A673 (cell line): ENCODE results near the gene LBR. TPM values are rescaled to one million over a fixed set of nuclear protein-coding genes. Genes with fewer than 3 reads are reported as not detected.

ENCODE experiments used
- BruUV-seq: library from RNA; stranded (reverse); fragments of 400-500 nt; replicated peaks from 2 replicates; lab custom pipeline; 2021; lab: Mats Ljungman, UMichigan
- CTCF ChIA-PET: fragments of 300-600 bp; sonication (Branson Sonifier 250); formaldehyde crosslinking; loops from one replicate; lab custom pipeline; 2022; ENCODE audit warnings: antibody characterized with exemption; lab: Charles Lee
- POLR2A ChIA-PET: fragments of 300-600 bp; sonication (Branson Sonifier 250); formaldehyde crosslinking; loops from one replicate; lab custom pipeline; 2022; ENCODE audit warnings: antibody characterized with exemption; ENCODE audit not compliant: low non-redundant PET; lab: Charles Lee
- DNase-seq: peaks from one replicate; pipeline ENCODE4 v3.0.0-alpha.2; 2015; ENCODE audit warnings: low spot score
- H3K27ac ChIP-seq: fragments of 200-600 bp; sonication (generic); 2 replicates; pipeline ENCODE4 v1.5.1; 2016; ENCODE audit warnings: mixed run types, low read depth, mild to moderate bottlenecking, mixed read lengths, antibody characterized with exemption, low read length; ENCODE audit not compliant: poor library complexity, severe bottlenecking
- H3K27me3 ChIP-seq: fragments of 200-600 bp; sonication (generic); replicated peaks from 2 replicates; pipeline ENCODE4 v1.6.1; 2017; ENCODE audit warnings: mixed run types, low read depth, mild to moderate bottlenecking, mixed read lengths, antibody characterized with exemption, low read length; ENCODE audit not compliant: insufficient read depth, poor library complexity
- H3K36me3 ChIP-seq: fragments of 200-600 bp; sonication (generic); 2 replicates; pipeline ENCODE4 v1.6.1; 2016; ENCODE audit warnings: mixed run types, mild to moderate bottlenecking, mixed read lengths, antibody characterized with exemption, low read length; ENCODE audit not compliant: insufficient read depth, poor library complexity, severe bottlenecking
- H3K4me1 ChIP-seq: fragments of 200-600 bp; sonication (generic); 2 replicates; pipeline ENCODE4 v1.6.1; 2017; ENCODE audit warnings: mixed run types, mild to moderate bottlenecking, mixed read lengths, antibody characterized with exemption, low read length; ENCODE audit not compliant: insufficient read depth, poor library complexity, severe bottlenecking
- H3K4me3 ChIP-seq: fragments of 200-600 bp; sonication (generic); 2 replicates; pipeline ENCODE4 v1.5.1; 2016; ENCODE audit warnings: low read depth, mixed run types, mild to moderate bottlenecking, mixed read lengths, low read length; ENCODE audit not compliant: poor library complexity, severe bottlenecking
- H3K9me3 ChIP-seq: fragments of 200-600 bp; sonication (generic); 2 replicates; pipeline ENCODE4 v1.6.1; 2016; ENCODE audit warnings: mixed run types, low read depth, mild to moderate bottlenecking, mixed read lengths, antibody characterized with exemption, low read length; ENCODE audit not compliant: poor library complexity, severe bottlenecking
- EZH2 ChIP-seq: fragments of 200-600 bp; sonication (generic); IDR thresholded peaks from 2 replicates; pipeline ENCODE4 v1.6.1; 2017; ENCODE audit warnings: borderline replicate concordance, low read depth, mild to moderate bottlenecking, mixed read lengths, antibody characterized with exemption, low read length; ENCODE audit not compliant: poor library complexity, severe bottlenecking
- intact Hi-C: fragments of 100-400 bp; cut with micrococcal nuclease; formaldehyde crosslinking; loops from one replicate; pipeline ENCODE4 v1.10.0; 2022; ENCODE audit not compliant: unreplicated experiment
- total RNA-seq: library from RNA; stranded (reverse); gene quantifications from 2 replicates; pipeline ENCODE4 v1.2.3, GENCODE V29; 2021
- TF ChIP-seq, protein P1 (sequence below): fragments of 300-800, 200-600 bp; sonication (generic); conservative IDR thresholded peaks from 2 replicates; pipeline ENCODE4 v1.5.1; 2017; ENCODE audit warnings: low read depth, mild to moderate bottlenecking, antibody characterized with exemption, low read length, moderate library complexity, mixed read lengths

LBR gene
- total RNA-seq, 1 experiment from 2014 or later: 147 TPM

DNA sequence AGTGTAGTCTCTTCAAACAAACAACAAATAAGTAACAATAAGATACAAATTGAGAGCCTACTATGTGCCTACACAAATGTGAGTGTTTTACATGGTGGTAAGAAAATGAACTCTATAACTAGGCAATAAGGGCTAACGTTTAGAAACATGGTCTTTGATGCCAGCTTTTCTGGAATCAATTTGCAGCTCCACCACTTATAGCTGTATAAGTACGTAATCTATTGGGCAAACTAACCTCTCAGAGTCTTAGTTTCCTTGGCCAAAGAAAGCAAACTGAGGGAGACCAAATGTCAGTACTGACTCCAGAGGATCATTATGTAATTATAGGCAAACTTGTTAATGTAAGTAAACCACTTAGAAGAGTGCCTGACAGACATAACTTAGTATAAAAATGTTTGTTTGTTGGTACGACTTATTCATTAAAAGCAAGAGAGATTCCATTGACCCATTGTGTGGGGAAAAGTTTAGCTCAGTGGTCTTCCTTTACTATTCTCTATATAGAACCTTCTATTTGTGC, 59.7 kb downstream of the LBR start:
- ChIA-PET CTCF (no interaction called here), POLR2A (no interaction called here)
- H3K36me3 ChIP-seq: no peaks in the 10 kb centered on the region
- DNase-seq: no peak
- H3K27ac ChIP-seq: no peak overlapping the region
- no TSS peak for BruUV-seq
- no peak overlapping the region for H3K4me3 ChIP-seq
- no peaks in the 10 kb centered on the region for H3K27me3 ChIP-seq
- H3K4me1 ChIP-seq: peaks cover 17% of the 10 kb centered on the region
- intact Hi-C loops: no loop called here
- no peaks in the 10 kb centered on the region for H3K9me3 ChIP-seq
- TF ChIP-seq, protein P1, sequence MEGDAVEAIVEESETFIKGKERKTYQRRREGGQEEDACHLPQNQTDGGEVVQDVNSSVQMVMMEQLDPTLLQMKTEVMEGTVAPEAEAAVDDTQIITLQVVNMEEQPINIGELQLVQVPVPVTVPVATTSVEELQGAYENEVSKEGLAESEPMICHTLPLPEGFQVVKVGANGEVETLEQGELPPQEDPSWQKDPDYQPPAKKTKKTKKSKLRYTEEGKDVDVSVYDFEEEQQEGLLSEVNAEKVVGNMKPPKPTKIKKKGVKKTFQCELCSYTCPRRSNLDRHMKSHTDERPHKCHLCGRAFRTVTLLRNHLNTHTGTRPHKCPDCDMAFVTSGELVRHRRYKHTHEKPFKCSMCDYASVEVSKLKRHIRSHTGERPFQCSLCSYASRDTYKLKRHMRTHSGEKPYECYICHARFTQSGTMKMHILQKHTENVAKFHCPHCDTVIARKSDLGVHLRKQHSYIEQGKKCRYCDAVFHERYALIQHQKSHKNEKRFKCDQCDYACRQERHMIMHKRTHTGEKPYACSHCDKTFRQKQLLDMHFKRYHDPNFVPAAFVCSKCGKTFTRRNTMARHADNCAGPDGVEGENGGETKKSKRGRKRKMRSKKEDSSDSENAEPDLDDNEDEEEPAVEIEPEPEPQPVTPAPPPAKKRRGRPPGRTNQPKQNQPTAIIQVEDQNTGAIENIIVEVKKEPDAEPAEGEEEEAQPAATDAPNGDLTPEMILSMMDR: no peak
- no peak for TF ChIP-seq EZH2

DNA sequence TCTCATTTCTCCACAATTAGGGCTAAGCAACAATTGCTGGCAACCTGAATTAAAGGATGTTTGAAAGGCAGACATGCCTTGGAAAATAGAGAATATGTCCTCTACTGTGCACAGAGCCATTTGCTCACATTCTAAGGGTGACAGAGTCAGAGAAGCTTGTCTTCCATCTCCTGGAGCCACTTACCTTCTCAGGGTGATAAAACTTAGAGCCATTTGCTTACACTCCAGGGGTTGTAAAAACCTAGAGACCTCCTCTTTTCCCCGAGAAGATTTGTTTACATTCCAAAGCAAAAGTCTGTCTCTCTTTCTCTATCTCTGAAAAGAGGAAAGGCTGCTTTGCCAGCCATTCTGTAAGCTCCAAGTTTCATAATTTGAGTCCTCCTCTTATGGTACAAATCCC, 61.3 kb downstream of the LBR start:
- ChIA-PET POLR2A (no interaction called here), CTCF (no interaction called here)
- no peak overlapping the region for H3K4me3 ChIP-seq
- no peaks in the 10 kb centered on the region for H3K9me3 ChIP-seq
- peaks cover 7% of the 10 kb centered on the region for H3K4me1 ChIP-seq
- BruUV-seq: no TSS peak
- no peaks in the 10 kb centered on the region for H3K36me3 ChIP-seq
- intact Hi-C loops: no loop called here
- H3K27ac ChIP-seq: no peak overlapping the region
- TF ChIP-seq EZH2: no peak
- TF ChIP-seq, protein P1: no peak
- H3K27me3 ChIP-seq: no peaks in the 10 kb centered on the region
- no peak for DNase-seq

DNA sequence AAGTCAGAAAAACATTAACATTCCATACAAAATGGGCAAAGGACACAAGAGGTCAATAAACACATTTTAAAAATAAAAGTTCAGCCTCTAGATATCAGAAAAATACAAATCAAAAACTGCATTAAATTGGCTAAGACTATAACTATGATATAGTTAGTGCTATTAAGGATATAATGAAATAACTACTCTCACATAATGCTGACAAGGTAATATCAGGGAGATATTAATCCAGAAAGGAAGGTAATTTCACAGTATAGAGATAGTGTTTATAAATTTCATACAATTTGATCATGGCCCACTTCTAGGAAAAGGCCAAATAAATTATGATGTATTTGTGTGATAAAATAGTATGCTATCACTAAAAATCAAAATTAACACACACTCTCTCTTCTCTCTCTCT, 61.8 kb downstream of the LBR start:
- Histone ChIP-seq H3K4me1 (peaks cover 2% of the 10 kb centered on the region), H3K27me3 (no peaks in the 10 kb centered on the region), H3K4me3 (no peak overlapping the region), H3K36me3 (no peaks in the 10 kb centered on the region), H3K27ac (no peak overlapping the region), H3K9me3 (no peaks in the 10 kb centered on the region)
- TF ChIP-seq, protein P1: no peak
- TF ChIP-seq EZH2: no peak
- BruUV-seq: no TSS peak
- CTCF ChIA-PET: no interaction called here
- no peak for DNase-seq
- POLR2A ChIA-PET: no interaction called here
- intact Hi-C loops: no loop called here
